CD4-positive, alpha-beta T cell treated with Interleukin-10 for 1 hour (primary cell): ENCODE data around the gene MAPK9.

ENCODE experiments used
- DNase-seq: peaks from one replicate; pipeline ENCODE4 v3.0.0-alpha.2; 2020

MAPK9 gene

DNA sequence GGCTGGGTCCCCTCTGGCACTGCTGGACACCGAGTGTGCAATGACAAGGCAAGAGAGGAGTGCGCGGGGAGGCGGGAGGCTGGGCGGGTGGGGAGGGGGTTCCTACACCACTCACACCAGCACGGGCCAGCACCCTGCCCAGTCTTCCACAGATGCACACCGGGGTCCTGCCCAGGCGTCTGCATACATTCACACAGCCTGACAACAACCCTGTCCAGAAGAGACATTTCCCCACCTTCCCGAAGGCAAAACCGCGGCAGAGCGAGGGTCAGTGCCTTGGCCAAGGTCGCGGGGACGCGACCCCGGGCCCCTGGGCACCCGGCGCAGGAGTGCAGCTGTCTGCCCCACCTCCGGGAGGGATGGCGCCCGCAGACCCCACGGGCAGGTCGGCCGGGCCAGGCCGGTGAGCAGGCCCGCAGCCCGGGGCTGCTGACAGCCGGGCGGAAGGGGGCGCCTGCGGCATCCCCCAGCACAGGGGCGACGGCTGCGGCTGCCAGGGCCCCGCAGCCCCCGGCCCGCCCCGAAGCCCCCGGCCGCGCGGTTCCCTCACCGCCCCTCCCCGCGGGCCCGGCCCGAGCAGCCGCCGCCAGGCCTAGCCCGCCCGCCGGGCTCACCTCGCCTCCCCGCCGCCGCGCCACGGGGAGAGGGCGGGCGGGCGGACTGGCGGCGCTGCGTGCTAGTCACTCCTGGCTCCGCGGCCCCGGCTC is 496 bp downstream of the MAPK9 start:
- DNase-seq: no peak

DNA sequence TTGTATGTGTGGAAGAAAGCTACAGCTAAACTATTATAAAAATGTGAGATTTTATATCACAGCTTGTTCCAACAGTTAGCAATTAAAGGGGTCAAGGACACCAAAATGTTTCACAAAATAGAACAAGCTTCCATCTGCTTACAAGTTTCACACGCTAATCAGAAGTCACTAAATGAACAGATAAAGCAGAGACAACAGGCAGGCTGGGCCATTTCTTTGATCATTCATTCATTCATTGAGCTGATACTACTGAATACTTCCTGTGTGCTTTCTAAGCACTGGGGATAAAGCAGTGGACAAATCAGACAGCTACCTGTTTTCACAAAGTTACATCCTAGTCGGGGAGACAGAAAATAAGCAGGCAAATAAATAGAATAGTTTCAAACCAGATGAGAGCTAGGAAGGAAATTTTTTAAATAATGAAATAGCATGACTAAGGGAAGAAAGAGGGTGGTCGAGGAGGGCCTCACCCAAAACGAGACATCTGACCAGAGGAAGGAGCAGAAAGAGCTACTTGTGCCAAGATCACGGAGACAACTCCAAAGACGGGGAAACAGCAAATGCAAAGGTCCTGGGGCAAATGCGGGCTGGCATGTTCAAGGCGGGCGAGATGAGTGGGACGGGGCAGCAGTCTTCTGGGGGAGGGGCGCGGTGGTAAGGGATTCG is 1.2 kb downstream of the MAPK9 start:
- no peak for DNase-seq

DNA sequence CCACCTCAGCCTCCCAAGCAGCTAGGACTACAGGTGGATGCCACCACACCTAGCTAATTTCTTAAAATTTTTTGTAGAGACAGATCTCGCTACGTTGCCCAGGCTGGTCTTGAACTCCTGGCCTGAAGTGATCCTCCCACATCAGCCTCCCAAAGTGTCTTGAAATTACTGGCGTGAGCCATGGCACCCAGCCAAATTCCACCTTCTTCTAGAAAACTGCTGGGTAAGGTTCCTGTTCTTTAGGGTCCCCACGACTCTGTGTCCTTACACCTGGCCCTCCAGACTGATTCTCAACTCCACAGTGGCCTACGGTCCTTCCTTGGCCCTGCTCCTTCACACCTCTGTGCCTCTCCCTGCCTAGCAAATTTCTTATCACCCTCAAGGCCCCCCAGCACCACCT is 1.9 kb downstream of the MAPK9 start:
- no peak for DNase-seq

DNA sequence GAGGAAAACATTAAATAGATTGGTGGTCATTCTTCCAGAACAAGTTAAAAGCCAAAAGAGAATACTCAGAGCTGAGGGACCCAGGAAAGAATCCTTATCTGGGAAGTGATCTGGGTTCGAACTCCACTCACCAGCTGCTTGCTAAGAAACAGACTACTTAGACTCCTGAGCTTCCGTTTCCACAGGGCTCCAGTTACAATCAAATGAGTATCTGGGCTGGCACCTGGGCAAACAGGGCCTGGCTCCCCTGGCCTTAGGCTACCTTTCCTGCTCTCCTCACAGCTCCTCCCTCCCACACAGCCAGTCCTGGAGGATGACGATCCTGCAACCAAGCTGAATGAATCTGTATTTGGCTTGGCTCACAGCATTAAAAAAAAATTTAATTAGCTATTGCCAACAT is 2.5 kb downstream of the MAPK9 start:
- DNase-seq: no peak

DNA sequence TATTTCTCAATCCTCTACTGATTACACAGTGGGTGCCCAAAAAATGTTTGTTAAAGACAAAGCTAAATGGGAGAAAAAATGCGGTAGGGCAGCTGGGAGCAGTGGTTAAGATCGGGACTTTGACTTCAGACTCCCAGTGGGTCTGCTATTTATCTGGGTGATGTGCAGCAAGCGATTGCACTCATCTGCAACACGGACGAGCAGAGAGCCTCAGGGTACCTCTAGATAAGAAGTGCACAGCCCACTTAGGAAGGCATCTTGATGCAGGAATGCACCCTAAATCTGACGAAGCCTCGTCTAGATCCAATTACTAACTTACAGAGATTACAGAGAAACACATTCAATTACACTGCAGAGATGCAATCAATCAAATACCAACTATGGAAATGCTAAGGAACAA is 4.0 kb downstream of the MAPK9 start:
- DNase-seq: no peak

DNA sequence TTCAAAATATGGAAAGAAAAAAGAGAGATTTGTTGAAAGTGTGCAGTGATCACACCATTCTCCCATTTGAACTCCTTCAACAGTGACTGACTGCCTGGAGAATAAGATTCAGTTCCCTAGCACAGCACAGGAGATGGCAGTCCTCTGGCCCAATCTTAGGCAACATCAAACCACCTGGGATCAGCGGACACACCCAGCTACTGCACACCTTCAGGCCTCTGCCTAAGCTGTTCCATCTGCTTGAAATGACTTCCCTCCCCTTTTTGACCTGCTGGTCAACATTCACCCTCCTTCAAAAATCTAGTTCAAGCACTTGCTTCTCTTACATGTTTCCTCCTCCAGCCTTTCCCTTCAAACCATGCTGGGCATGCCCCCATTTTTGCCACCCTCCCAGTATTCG is 4.5 kb downstream of the MAPK9 start:
- no peak for DNase-seq

DNA sequence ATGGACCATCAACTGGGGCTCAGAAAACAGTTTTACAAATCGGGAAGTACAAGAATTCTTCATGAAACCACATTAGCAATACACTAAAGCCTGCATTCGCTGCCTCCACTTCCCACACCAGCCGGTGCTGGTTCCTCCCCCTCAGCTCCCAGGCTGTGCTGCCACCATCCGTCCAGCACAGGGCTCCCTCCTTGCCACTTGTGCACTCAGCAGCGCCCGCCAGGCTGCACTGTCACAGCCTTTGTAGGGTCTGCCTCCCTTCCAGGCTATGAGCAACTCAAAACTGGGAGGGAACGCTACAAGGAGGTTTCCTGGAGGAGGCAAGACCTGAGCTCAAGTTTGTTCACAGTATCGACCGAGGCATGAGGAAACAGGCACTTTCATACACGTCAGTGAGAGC is 7.7 kb downstream of the MAPK9 start:
- no peak for DNase-seq

DNA sequence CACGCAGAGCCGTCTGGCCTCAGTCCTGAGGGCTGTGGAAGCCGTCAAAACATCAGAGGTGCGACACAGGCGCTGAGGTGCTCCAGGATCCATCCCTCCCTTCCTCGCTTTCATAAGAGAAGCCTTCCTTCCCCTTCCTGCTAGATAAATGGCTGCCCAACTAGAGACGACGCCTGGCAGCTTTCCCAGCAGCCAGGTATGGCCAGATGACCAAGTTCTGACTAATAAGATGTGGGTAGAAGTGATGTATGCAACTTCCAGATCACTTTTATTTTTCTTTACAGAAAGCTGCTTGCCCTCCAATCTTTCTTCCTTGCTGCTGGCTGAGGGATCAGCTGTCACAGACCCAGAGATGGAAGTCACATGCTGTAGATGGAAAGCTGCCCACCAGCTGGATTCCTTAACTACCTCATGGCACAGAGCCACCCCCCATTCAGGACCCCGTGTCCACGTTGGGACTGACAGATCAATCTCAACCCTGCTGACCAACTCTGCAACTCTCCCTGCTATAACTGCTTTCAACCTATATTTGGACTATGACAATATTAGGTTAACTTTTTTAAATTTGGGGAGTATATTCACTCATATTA is 8.8 kb downstream of the MAPK9 start:
- DNase-seq: no peak

DNA sequence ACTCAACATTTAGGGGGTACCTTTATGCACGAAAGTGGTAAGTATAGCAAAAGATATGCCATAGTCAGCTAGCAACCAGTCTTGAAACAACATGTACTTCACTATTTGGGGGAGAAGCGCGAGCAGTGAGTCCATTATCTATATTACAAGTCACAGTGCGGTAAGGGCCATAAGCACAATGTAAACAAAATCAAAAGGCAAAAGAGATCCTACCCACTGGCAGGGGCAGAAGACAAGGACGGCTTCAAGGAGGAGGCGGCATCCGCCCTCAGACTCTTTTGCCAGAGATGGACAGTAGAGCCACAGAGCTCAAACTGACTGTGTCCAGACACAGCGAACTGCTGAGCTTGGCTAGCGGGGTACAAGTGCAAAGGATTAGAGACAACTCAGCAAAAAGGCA is 9.6 kb downstream of the MAPK9 start:
- no peak for DNase-seq

DNA sequence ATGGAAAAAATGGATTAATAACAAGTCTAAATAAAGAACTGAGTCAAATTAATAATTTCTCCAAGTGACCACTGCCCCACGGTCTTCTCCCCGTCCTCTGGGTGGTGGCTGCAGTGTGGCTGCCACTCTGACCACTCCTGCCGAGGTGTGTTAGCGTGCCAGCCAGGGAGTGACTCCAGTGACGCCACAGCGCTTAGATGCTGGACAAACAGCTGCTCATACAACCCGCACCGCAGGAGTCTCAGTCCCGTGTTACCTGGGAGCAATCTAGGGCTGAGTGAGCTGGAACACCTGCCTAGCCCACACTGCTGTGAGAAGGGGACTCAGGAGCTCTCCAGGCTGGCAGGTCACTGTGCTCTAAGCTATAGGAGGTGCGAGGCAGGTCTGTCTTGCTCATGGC is 10.2 kb downstream of the MAPK9 start:
- DNase-seq: no peak

DNA sequence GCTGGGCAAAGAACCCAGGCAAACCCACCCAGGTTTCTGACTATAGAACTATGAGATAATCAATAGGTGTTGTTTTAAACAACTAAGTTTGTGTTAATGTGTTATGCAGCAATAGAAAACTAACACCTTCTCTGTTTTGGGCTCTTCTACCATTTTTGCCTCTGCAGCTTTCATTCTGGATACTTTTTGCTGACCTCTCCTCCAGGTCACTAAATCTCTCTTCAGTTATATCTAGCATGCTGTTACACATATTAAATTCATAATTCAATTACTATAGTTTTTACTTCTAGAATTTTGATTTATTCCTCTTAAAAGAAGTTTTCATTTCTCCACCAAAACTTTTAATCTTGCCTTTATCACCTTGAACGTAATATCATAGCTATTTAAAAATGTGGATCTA is 17.2 kb downstream of the MAPK9 start:
- DNase-seq: no peak

DNA sequence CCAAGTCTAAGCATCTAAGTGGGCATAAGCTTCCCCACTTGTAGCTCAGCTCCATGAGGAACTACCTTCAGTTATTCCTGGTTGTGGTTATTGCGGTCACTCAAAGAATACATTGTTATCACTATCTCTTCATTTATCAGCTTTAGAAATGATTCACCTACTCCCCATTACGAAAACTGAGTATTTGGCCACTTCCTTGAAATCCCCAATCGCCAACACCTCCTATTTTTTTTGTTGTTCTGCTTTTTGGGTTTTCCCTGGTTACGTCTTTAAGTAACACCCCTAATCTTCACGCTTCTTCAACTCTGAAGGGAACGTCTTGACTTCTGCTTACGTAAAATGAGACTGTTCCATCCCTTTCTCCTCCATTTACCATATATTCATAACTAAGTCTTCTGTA is 20.7 kb downstream of the MAPK9 start:
- DNase-seq: no peak

DNA sequence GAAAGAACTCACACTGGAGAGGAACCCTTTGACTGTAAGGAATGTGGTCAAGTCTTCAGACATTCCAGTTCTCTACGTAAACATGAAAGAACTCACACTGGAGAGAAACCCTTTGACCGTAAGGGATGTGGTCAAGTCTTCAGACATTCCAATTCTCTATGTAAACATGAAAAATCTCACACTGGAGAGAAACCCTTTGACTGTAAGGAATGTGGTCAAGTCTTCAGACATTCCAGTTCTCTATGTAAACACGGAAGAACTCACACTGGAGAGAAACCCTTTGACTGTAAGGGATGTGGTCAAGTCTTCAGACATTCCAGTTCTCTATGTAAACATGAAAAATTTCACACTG is 32.6 kb downstream of the MAPK9 start:
- DNase-seq: no peak

DNA sequence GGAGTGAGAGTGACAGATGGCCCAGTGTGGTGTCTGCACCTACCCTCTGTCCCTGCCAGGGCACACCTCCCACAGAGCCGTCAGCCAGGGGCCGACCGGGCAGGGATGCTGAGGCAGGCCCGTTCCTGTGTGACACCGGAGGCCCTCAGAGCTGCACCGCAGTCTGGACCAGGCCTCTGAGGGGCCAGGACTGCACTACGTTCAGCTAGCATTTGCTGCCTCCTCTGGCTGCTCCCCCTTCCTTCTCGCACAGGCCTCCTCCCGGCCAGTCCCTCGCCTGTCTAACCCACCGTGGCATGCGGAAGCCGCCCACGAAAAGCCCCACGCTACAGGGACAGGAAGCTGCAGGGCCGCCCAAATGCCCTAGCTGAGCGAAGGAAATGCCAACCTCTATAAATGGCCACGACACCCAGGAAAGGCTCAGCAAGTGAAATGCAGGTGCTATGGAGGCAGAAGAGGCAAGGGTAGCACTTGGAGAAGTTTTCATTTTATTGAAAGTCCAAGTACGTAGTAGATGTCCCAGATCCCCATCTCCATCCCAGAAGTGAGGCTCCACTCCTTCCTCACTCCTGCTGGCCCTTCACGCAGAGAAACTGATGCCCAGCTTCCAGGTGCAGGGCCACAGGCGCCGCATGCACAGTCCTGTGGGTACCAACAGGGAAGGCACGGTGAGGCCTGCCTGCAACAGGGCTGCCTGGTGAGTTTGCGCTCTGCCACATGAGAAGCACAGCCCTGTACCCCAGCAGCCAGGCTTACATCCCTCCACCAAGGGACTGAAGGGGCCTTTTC is 38.7 kb downstream of the MAPK9 start:
- DNase-seq: no peak

DNA sequence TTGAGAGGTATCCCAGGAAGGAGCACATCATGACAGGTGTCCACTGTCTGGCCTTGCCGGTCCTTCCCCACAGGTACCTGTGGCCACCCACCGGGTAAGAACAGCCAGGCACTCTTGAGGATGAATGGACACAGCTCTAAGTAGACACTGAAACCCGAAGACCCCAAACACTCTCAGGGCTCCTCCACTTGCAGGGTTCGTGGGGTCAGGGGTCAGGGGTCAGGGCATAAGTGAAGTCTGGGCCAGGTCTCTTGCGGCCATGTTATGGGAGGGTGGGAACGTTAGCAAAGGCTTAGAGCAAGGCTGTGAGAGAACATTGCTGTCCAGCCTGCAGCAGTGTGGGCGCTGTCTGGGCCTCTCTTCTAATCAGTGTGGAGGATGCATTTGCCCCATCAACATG is 40.0 kb downstream of the MAPK9 start:
- DNase-seq: no peak

DNA sequence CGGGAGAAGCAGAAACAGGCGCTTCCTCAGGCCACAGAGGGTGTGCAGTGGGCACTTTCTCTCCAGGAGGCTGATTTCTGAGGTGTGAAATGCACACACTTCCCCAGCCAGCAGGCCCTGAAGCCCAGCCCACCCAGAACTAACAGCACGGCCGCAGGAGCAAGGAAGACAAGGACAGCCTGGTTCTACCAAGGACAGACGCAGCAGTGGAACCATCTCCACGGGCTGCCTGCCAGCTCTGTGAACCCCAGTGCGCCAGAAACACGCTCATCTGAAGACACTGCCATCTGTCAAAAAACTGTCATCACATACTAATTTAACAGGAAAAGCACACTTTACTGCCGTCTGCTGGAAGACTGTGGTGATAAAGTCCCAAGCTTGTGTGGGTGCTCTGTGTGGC is 40.7 kb downstream of the MAPK9 start:
- DNase-seq: no peak

DNA sequence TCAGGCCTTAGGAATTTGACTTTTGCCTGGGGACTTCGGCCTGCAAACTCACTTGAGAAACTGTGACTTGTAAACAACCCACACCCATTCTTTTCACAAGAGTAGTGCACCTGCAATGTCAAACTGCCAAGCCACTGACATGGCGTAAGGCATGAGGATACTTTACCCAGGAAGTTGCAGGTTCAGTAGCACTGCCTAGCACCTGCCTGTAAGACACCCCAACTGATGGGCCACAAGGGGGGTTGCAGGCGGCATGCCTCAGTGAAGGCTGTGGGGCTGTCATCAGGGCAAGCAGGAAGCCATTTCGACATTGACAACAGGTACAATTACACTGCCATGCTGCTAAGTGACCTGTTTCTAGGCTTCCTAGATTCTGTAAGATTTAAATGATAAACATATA is 41.6 kb downstream of the MAPK9 start:
- DNase-seq: no peak

DNA sequence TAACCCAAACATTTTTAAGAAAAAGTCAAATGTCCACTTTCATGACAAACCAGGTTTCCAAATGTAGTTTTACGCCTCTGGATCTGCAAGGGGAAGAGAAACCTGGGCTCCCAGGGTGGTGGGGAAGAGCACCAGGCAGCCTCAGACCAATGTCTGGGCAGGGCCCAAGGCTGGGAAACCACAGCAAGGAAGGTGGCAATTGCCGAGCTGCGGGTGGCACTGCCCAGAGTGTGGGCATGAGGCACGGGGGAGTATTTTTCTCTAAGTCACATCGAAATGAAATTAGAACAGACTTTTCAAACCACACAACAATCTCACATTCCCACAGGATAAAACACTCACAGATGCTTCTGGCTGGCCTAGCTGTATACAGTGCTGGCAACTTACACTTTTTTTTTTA is 50.3 kb downstream of the MAPK9 start:
- no peak for DNase-seq

DNA sequence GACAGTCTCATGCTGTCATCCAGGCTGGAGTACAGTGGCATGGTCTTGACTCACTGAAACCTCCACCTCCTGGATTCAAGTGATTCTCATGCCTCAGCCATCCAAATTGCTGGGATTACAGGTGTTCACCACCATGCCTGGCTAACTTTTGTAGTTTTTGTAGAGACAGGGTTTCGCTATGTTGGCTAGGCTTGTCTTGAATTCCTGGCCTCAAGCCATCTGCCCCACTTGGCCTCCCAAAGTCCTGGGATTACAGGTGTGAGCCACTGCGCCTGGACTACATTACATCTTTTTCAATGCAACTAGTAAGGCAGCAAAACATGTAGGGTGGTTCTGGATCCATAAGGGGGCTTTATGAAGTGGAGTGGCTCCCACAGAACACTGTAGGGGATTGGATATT is 53.3 kb downstream of the MAPK9 start:
- no peak for DNase-seq

DNA sequence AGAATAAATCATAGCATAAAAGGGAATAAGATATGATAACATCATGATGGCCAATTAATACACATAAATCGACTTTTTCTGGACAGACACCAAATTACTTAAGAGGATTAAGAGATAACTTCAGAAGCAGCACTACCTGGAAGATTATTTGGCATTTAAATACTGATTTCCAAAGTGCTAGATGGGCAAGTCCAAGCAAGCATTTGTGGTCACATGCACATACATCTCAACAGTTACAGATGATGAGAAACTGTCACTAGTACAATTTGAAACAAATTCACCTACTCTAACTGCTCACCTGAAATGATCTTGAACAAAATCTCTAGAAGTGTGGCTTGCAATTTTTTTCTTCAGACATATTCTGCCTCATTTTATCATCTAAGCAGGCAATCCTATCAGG is 56.0 kb downstream of the MAPK9 start:
- DNase-seq: no peak

DNA sequence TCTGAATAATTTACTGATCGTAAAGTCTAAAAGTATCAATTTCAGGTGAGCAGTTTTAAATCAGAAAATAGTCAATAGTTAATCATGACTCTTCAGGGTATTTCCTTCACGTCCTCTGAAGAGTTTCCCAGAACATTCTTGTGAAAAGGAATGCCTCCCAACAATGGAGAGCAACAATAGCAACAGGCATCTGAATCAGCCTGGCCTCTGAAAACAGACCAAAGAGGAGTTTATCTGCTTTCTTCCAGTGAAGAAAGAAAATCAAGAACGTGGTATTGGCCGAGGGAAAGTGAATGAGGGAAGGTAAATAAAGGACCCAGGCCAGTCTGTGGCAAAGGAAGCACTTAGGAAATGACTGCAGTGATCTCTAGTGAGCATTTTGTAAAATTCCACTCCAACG is 56.8 kb downstream of the MAPK9 start:
- no peak for DNase-seq

DNA sequence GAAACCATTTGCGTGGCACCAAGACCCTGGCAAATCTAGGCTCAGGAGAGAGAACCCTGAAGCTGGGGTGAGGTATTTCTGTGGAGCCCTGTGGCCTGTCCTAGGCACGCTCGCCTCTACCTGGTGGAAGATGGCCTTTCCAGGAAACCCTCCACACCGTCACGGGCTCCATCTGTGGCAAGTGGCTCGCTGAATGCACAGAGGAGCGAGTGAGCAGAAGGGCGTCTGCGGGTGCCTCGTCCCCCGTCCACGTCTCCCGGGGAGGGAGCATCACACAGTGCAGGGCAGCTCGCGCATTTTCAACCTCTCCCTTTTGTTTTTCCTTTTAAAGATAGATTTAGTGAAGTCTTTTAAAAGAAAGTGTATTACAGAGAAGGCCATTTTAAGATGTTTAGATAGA is 57.6 kb downstream of the MAPK9 start:
- no peak for DNase-seq

DNA sequence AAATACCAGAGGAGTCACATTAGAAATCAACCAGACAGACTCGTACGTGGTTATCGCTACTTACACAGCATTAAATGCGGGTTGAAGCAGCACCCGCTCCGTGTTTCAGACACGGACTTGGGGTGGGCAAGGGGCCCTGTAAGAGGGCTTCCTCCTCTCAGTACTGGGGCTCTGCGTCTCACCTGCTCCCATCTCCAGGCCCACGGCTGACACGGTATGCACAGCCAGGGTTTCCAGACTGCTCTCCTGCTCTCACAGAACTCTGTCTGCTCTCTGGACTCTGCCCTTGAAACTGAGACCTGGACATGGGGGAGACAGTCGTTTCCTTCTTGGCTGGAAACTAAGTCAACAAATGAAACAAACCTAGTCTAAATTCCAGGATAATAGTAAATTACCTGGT is 58.2 kb downstream of the MAPK9 start:
- no peak for DNase-seq

DNA sequence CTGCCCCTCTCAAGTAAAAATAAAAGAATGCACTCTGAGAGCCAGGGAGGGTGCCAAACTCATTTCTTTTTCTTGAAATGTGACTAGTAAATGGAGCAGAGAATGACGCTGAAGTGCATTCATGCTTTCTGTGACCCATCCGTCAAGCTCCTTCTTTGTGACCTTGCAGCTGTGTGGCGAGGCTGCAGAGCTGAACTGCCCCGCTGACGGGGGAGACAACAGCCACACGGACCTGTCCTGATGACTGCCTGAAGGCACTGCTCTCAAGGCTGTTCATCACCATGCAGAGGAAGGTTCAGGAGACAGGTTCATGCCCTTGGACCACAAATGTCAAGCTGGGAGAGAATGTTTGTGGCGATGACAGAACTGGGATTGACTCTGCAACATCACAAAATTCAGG is 61.9 kb downstream of the MAPK9 start:
- no peak for DNase-seq
